Breast epithelium (tissue), 4 donors: ENCODE measurements around the gene ZNF786. TPM values are rescaled to one million over a fixed set of nuclear protein-coding genes. Genes with fewer than 3 reads are reported as not detected.

Experiments
- DNase-seq, 2 donors: peaks; one replicate each; pipeline ENCODE4 v3.0.0-alpha.2; 2019; ENCODE audit warnings: low spot score in 2 of 2
- H3K27ac ChIP-seq, 2 donors: fragments of 200-600 bp; sonication (generic) in 1 of 2; one replicate each; pipeline ENCODE4 v1.5.1; 2016 to 2019; ENCODE audit warnings: mild to moderate bottlenecking in 1 of 2
- H3K27me3 ChIP-seq, 2 donors: fragments of 200-600 bp; sonication (generic) in 1 of 2; one replicate each; pipeline versions ENCODE4 v1.5.1 to v1.6.0; 2017 to 2019; ENCODE audit warnings: control low read depth in 1 of 2, mild to moderate bottlenecking in 1 of 2
- H3K36me3 ChIP-seq: fragments of 200-600 bp; one replicate; pipeline ENCODE4 v1.5.1; 2019
- H3K4me1 ChIP-seq, 2 donors: fragments of 200-600 bp; sonication (generic); one replicate each; pipeline ENCODE4 v1.5.1; 2016 to 2019; ENCODE audit warnings: control low read depth in 1 of 2
- H3K4me3 ChIP-seq, 3 donors: fragments of 200-600 bp; sonication (generic); 1 replicate in 2 of 3; 2 replicates in 1 of 3; pipeline ENCODE4 v1.5.1; 2016 to 2019; ENCODE audit warnings: mild to moderate bottlenecking in 3 of 3, moderate library complexity in 2 of 3
- H3K9me3 ChIP-seq, 2 donors: fragments of 200-600 bp; sonication (generic) in 1 of 2; one replicate each; pipeline ENCODE4 v1.5.1; 2016 to 2019; ENCODE audit warnings: control low read depth in 1 of 2
- POLR2A ChIP-seq: fragments of 450-650 bp; IDR thresholded peaks from one replicate; pipeline ENCODE4 v1.6.1; 2016; ENCODE audit warnings: antibody characterized with exemption, mild to moderate bottlenecking, moderate library complexity
- POLR2AphosphoS5 ChIP-seq, 3 donors: sonication (generic); formaldehyde crosslinking; IDR thresholded peaks; one replicate each; pipeline ENCODE4 v1.6.1; 2017; ENCODE audit warnings: antibody characterized with exemption in 3 of 3
- intact Hi-C: fragments of 100-400 bp; cut with DNase I; formaldehyde crosslinking; loops from one replicate; pipeline ENCODE4 v1.15.1; 2023; ENCODE audit warnings: low total_unique reads
- total RNA-seq, 3 donors: library from RNA; depleted of rRNA; stranded (reverse); fragments of >200 nt; gene quantifications; one replicate each; pipeline ENCODE4 v1.1.0, GENCODE V29; 2016
- TF ChIP-seq, protein P1 (sequence below), 3 donors: fragments of 450-650 bp; IDR thresholded peaks; one replicate each; pipeline ENCODE4 v1.5.1; 2016 to 2017; ENCODE audit warnings: antibody characterized with exemption in 3 of 3, mild to moderate bottlenecking in 3 of 3, moderate library complexity in 3 of 3

Gene ZNF786
- total RNA-seq, 3 donors from 2014 or later = 2.7 to 13.2 (median 6.2) TPM

- DNase-seq = no peak
- Histone ChIP-seq H3K27me3 (no peaks in the 10 kb centered on the region), H3K9me3 (no peaks in the 10 kb centered on the region), H3K36me3 (no peaks in the 10 kb centered on the region), H3K4me3 (peak overlapping the region; percentile 85 to 93 (median 91)), H3K4me1 (peaks cover 0 to 5% of the 10 kb centered on the region in 2 donors), H3K27ac (peak overlapping the region in 1 of 2 donors; percentile 85)
- intact Hi-C loops = no loop called here
- TF ChIP-seq, protein P1, sequence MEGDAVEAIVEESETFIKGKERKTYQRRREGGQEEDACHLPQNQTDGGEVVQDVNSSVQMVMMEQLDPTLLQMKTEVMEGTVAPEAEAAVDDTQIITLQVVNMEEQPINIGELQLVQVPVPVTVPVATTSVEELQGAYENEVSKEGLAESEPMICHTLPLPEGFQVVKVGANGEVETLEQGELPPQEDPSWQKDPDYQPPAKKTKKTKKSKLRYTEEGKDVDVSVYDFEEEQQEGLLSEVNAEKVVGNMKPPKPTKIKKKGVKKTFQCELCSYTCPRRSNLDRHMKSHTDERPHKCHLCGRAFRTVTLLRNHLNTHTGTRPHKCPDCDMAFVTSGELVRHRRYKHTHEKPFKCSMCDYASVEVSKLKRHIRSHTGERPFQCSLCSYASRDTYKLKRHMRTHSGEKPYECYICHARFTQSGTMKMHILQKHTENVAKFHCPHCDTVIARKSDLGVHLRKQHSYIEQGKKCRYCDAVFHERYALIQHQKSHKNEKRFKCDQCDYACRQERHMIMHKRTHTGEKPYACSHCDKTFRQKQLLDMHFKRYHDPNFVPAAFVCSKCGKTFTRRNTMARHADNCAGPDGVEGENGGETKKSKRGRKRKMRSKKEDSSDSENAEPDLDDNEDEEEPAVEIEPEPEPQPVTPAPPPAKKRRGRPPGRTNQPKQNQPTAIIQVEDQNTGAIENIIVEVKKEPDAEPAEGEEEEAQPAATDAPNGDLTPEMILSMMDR (IDR thresholded peaks at IDR 0.05) = no peak
- TF ChIP-seq POLR2A = no peak
- no peak for TF ChIP-seq POLR2AphosphoS5 (IDR thresholded peaks at IDR 0.05)
These were observed 63.5 kb downstream of the ZNF786 start for GRCh38 chr7:149027055-149027454.

DNA sequence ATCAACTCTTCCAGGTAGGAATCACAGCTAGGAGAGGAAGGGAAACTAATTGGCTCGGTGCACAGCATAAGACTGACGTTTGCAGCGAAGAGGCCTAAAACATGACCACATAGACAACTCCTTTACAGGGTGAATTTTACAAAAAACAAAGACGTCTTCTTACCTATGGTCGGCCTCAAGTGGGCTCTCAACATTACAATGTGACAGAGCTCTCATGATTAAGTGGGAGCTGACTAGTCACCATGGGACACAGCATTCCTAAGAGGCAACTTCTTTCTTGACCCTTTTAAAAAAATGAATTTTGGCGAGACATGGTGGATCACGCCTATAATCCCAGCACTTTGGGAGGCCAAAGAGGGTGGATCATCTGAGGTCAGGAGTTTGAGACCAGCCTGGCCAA, 66.9 kb downstream of the ZNF786 start:
- no peak for DNase-seq
- TF ChIP-seq POLR2AphosphoS5 (IDR thresholded peaks at IDR 0.05) (no peak), POLR2A (no peak)
- TF ChIP-seq, protein P1 (IDR thresholded peaks at IDR 0.05) = no peak
- intact Hi-C loops = no loop called here
- H3K36me3 ChIP-seq = no peaks in the 10 kb centered on the region
- H3K4me3 ChIP-seq = no peak overlapping the region
- peaks cover 0 to 5% of the 10 kb centered on the region in 2 donors for H3K4me1 ChIP-seq
- no peak overlapping the region for H3K27ac ChIP-seq
- no peaks in the 10 kb centered on the region for H3K9me3 ChIP-seq
- no peaks in the 10 kb centered on the region for H3K27me3 ChIP-seq

DNA sequence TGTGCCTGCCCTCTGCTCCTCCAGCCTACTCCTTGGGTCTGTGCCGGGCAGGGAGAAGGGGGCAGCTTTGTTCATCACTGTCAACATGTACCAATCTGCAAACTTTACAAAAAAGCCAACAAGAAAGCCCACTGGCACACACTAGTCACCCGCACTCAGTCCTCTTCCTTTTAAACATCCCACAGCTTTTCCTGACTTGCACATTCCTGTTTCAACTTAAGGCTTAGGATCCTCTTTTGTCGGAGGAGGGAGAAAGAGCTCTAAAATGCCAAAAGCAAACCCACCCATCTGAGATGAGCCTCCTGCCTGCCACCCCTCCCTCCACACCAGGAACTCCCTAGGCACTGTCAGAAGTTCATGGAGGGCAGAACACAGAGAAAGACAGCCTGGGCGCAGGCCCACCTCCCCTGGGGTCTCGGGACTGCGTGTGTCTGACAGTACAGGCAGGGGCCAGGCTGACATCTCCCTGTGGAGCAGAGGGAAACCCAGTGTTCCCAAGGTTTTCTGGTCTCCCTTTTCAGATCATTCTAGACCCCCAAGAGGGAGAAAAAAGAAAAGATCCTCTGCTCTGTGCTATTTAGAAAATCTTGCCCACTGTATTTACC, 67.7 kb downstream of the ZNF786 start:
- no peak overlapping the region for H3K4me3 ChIP-seq
- peaks cover 0 to 5% of the 10 kb centered on the region in 2 donors for H3K4me1 ChIP-seq
- H3K27ac ChIP-seq = peak overlapping the region in 1 of 2 donors; percentile 54
- H3K27me3 ChIP-seq = no peaks in the 10 kb centered on the region
- H3K36me3 ChIP-seq = no peaks in the 10 kb centered on the region
- intact Hi-C loops = no loop called here
- TF ChIP-seq POLR2A (no peak), POLR2AphosphoS5 (IDR thresholded peaks at IDR 0.05) (no peak)
- TF ChIP-seq, protein P1 (IDR thresholded peaks at IDR 0.05) = no peak
- no peaks in the 10 kb centered on the region for H3K9me3 ChIP-seq
- no peak for DNase-seq

GRCh38 chr7:149021725-149022062, 68.8 kb downstream of the ZNF786 start:
- DNase-seq = no peak
- Histone ChIP-seq H3K4me1 (peaks cover 0 to 5% of the 10 kb centered on the region in 2 donors), H3K4me3 (no peak overlapping the region), H3K36me3 (no peaks in the 10 kb centered on the region), H3K27me3 (no peaks in the 10 kb centered on the region), H3K27ac (no peak overlapping the region), H3K9me3 (no peaks in the 10 kb centered on the region)
- TF ChIP-seq POLR2A (no peak), POLR2AphosphoS5 (IDR thresholded peaks at IDR 0.05) (no peak)
- TF ChIP-seq, protein P1 (IDR thresholded peaks at IDR 0.05) = no peak
- intact Hi-C loops = no loop called here

DNA sequence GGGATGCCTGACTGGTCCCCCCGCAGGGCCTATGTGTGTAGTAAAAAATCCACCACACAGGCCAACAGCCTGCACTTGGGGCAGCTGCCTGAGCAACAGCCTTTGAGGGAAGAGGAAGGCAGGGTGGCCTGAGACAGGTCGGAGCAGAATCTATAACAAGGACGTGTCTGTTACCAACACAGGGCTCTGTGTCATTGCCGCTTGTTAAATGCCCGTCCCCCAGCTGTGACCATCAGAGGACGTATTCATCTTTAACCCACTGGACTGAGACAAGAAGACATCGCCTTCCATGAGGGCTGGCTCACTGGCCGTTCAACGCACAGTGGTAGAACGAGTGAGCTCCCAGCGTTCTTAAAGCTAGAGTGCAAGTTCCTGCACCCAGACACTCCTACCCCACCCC, 70.0 kb downstream of the ZNF786 start:
- Histone ChIP-seq H3K4me3 (no peak overlapping the region), H3K36me3 (no peaks in the 10 kb centered on the region), H3K27me3 (no peaks in the 10 kb centered on the region), H3K4me1 (peaks cover 0 to 5% of the 10 kb centered on the region in 2 donors), H3K9me3 (no peaks in the 10 kb centered on the region), H3K27ac (no peak overlapping the region)
- intact Hi-C loops = no loop called here
- DNase-seq = no peak
- TF ChIP-seq, protein P1 (IDR thresholded peaks at IDR 0.05) = no peak
- no peak for TF ChIP-seq POLR2AphosphoS5 (IDR thresholded peaks at IDR 0.05)

Other genes with a start within 250 kb of the ZNF786 start
- 1 to 10 TPM; 2.1 to 4.8 (median 4.3) TPM for gene EZH2, start 206.4 kb downstream of the ZNF786 start, total RNA-seq
- 100 to 1,000 TPM in 1 of 3 donors, 10 to 100 TPM in 2; 53.4 to 101 (median 68.3) TPM for gene PDIA4, start 62.2 kb downstream of the ZNF786 start, total RNA-seq
- gene ZNF425, start 35.6 kb upstream of the ZNF786 start, total RNA-seq = 1 to 10 TPM; 2.1 to 4.7 (median 2.6) TPM
- gene ZNF398, start 56.7 kb upstream of the ZNF786 start, total RNA-seq = 10 to 100 TPM; 17.3 to 25.9 (median 22.9) TPM
- gene ZNF282, start 104.8 kb upstream of the ZNF786 start, total RNA-seq = 10 to 100 TPM; 13.0 to 19.2 (median 17.4) TPM
- gene ZNF212, start 148.9 kb upstream of the ZNF786 start, total RNA-seq = 10 to 100 TPM in 1 of 3 donors, 1 to 10 TPM in 2; 4.3 to 12.4 (median 9.8) TPM
- 10 to 100 TPM; 13.6 to 23.9 (median 17.6) TPM for gene ZNF783, start 171.5 kb upstream of the ZNF786 start, total RNA-seq